Suppressor macrophage treated with lipopolysaccharide for 4 hours (primary cell): ENCODE results near the gene UBQLN1.

ENCODE experiments used
- DNase-seq: peaks from one replicate; pipeline ENCODE4 v3.0.0-alpha.2; 2020

The UBQLN1 gene

DNA sequence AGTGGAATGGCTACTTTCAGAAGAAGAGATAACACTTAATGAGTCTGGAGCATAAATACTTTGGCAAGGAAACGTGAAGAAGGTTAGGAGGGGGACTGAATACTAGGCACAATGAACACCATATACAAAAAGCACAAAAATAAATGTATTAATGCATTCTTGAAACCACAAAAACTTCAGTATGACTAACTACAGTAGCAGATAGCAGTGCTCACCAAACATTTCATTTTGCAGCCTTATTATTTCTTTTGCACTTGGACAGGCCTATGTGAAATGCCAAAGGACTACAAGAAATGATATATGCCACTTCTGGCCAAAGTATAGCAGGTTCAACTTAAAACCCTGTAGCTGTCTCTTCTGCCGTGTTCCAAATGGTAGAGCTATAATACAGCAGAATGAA is 26.3 kb downstream of the UBQLN1 start:
- no peak for DNase-seq

DNA sequence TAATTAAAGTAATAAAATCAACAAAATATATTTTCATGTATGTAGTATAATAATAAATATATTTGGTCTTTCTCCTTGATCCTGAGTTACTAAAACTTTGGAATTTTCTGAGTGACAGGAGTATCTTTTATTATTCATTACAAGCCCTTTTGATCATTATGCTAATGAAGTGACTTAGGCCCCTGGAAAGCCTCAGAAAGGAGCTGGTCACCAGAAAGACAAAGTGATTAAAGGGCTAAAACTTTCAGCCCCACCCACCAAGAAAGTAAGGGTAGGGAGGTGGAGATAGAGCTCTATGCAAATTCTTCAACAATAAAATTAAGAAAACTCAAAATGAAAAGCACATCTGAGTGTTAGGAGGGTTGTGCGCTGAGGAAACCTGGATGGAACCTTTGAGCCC is 27.5 kb downstream of the UBQLN1 start:
- DNase-seq, result no peak

DNA sequence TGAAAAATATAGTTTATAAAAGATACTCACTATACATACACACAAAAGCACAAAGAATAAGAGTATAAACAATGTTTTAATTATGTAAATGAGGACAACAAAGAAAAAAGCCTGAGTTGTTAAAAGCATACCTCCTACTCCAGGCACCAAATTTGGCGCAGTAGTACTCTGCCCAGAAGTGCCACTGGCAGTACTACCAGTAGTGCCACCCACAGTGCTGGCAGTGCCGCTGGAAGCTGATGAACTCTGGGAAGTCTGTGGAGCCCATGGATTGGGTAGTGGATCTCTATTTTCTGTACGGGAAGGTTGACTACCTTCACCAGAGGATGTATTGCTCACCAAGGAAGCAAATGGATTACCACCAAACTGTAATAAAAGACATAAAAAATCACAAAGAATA is 30.2 kb downstream of the UBQLN1 start:
- no peak for DNase-seq

DNA sequence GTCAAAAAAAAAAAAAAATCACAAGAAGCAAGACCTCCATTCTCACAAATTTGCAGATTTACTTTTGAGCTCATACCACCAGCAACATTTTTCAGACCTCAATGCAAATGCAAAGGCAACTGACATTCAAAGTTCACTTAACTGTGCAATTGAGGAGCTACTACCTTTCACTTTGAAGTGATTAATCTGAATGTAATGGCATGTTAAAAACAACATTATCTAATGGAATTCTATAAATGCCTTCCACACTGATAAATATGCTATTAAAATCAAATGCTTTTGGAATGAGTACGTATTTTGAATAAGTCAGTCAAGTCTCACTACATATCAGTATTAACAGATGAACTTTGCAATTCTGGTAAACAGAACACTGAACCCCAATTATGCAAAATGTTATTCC is 32.3 kb downstream of the UBQLN1 start:
- DNase-seq, result no peak

DNA sequence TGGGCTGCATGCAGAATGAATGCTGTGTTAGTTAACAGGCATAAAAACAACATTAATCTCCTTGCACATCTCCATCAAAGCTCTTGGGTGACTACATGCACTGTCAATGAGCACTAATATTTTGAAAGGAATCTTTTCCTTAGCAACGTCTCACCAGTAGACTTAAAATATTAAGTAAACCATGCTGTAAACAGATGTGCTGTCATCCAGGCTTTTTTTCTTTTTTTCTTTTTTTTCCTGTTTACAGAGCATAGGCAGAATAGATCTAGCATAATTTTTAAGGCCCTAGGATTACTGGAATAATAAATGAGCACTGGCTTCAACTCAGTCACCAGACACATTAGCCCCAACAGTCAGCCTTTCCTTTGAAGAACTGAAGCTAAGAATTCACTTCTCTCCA is 36.3 kb downstream of the UBQLN1 start:
- DNase-seq, result no peak

DNA sequence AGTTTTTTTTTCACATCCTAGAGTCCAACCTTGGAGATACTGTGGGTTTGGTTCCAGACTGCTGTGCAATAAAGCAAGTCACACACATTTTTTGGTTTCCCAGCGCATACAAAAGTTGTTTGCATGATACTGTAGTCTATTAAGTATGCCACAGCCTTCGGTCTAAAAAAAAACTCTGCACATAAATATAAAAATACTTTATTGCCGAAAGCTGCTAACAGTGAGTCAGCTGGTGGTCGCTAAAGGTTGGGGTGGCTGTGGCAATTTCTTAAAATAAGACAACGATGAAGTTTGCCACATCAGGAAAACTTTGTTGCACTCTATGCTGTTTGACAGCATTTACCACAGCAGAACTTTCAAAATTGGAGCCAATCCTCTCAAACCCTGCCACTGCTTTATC is 37.4 kb downstream of the UBQLN1 start:
- no peak for DNase-seq

DNA sequence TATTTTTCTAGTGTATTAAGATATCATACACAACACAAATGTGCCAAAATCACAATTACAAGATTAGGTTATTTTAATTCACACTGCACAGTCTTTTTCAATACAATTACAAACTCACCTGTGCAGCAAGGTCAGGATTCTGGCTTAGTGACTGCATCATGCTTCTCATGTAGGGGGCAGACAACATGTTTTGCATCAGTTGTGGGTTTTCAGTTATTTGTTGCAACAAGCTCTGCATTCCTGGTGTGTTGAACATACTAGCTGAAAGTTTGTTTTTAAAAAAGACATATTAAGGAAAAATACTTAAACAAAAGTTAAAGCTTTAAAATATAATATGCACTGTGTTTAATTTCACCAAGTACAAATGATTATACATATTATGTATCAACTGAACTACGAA is 38.7 kb downstream of the UBQLN1 start:
- no peak for DNase-seq

DNA sequence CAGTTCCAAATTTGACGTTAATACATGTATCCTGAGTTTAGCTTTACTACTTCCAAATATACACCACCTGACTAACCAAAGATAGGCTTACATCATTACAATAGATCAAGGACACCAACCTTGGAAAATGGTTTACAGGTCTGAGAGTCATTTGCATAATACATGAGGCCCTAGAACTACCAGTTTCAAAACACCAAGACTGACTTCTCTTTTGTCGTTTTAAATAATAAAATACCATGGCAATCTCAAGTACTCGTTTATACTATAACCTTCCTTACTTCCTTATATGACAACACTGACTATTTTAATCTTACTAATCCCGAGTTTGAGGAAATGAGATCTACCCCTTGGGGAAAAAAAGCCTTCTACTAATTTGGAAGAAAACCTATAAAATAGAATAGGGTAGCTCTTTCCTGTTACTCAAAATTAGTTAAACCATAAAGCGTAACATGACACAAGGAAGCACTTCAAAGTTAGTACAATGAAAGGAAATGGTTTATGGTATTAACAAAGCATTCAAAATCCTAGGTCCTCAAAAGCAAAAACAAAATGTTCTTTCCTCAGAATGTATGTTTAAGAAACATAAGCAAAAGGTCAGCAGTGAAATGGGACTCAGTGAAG is 42.1 kb downstream of the UBQLN1 start:
- DNase-seq, result peak; percentile 42

DNA sequence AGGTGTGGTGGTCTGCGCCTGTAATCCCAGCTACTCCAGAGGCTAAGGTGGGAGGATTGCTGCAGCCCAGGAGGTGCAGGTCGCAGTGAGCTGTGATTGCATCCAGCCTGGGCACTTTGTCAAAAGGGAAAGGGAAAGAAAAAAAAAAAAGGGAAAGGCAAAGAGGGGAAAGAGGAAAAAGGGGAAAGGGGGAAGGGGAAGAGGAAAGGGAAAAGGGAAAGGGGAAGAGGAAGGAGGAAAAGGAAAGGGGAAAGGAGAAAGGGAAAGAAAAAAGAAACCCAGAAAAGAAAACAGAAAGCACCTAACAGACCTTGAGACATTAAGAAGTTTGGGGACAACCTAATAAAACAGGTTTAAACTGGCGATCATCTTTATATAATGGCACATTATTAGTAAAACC is 44.8 kb downstream of the UBQLN1 start:
- no peak for DNase-seq

DNA sequence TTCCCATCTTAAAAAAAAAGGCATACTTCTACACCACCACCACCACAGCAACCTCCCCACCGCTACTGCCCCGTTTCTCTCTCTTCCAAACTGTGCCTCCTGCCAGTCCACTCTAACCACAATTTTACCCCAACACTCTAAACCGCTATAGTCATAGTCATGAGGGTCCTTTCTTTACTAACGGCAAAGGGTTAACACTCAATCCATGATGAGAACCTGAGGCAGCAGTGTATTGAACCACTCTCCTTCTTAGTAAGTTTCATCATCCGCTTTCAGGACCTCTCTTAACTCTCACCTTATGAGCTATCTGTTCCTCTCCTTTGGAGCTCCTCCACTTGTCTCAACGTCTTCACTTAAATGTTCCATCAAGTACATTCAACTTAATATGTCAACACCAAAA is 50.8 kb downstream of the UBQLN1 start:
- no peak for DNase-seq

DNA sequence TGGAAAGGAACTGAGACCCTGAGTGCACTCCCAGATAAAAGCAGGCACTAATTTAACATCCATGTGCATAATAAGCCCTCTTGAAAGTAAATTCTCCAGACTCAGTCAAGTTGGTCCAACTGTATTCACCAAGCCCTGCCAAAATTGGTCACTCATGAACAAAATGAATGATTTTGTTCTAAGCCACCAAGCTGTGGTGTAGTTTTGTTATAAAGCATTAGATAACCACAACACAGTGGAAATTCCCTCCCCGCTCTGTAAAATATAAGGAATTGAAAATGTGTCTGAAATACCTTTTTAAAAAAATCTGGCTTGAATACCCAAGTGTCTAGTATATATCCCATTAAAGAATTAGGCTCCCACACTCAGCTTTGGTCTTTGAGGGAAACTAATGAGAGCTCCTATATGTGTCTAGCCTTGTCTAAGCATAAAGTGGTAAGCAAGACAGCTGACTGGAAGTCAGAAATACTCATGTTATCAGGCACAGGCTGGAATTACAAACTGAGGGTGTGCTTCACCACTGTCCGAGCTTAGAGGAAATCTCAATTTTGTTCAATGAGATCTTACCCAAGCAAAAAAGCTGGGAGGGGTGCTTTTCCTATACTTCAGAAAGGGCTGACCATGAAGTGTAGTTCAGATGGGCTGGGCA is 51.6 kb downstream of the UBQLN1 start:
- peak; percentile 8 for DNase-seq

DNA sequence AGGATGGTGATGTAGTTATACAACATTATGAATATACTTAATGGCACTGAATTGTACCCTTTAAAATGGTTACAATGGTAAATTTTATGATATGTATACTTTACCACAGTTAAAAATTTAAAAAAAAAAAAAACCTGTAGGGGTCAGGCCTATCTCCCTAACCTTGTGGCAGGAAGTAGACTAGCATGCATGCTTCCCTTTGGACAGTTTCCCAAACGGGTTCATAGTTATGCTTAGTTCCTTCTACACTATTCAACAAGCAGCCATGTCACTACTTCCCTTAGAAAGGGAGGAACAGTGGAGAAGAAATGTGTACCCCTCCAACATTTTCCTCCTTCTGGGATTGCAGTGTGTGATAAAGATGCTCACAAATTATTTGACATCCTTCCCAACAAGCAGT is 52.3 kb downstream of the UBQLN1 start:
- DNase-seq, result no peak

DNA sequence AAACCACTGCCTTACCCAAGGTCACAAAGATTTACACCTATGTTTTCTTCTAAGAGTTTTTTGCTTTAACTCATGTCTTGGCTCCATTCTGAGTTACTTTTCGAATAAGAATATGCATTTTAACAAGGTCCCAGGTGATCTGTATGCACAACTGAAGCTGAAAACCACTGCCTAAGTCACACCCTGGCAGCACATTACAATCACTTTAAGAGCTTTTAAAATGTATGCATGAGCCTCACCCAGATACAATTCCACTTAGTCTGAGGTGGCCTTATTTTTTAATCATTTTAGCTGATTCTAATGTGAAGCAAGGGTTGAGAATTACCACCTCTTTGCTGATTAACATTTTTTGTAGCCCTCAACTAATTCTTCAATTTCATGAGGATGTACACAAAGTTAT is 55.3 kb downstream of the UBQLN1 start:
- DNase-seq, result no peak

DNA sequence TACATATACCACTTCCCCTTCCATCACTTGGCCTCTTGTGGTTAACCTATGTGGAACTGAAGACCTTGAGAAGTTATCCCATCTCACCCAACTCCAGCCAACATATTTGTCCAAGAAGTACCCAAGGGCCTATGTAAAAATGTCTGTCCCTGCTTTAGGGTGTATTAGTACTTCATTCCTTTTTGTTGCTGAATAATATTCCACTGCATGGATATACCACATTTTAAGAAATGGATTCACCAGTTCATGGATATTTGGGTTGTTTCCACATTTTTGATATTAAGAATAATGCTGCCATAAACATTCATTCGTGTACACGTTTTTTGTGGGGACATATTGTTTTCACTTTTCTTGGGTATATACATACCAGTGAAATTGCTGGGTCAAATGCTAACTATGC is 56.2 kb downstream of the UBQLN1 start:
- no peak for DNase-seq

DNA sequence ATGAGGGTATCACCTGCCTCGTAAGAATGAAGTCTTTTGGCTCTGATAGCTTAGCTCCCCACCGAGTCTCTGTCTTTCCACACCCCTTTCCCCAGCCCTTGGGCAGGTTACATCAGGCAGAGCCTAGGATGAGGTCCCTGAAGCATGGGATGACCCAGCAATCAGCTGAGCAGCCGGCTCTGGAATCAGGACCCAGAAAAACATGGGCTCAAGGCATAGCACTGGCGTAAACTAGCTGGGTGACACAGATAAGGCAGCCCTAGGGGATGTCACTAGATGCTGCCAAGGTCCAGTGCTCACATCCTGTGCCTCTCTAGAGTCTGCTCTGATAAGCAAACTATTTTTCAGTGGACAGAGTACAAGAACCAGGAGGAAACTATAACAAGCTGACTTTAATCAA is 58.2 kb downstream of the UBQLN1 start:
- DNase-seq, result no peak

DNA sequence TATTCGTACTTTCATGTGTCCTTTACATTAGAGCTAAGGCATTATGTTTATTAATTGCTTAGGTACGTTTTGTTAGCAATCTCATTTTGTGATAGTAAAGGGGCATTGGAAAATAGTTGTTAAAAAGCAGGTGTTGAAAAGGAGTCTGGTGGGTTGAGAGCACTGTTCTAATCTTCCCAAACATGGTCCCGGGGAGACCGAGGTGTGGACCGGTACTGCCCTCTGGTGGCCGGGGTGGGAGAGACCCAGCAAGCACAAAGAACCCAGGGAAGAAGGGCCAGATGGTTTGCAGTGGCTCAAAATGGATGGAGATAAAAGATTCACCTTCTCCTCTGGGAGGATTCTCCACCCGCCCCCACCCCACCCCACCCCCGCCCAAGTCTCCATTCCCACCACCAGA is 58.7 kb downstream of the UBQLN1 start:
- peak; percentile 69 for DNase-seq

DNA sequence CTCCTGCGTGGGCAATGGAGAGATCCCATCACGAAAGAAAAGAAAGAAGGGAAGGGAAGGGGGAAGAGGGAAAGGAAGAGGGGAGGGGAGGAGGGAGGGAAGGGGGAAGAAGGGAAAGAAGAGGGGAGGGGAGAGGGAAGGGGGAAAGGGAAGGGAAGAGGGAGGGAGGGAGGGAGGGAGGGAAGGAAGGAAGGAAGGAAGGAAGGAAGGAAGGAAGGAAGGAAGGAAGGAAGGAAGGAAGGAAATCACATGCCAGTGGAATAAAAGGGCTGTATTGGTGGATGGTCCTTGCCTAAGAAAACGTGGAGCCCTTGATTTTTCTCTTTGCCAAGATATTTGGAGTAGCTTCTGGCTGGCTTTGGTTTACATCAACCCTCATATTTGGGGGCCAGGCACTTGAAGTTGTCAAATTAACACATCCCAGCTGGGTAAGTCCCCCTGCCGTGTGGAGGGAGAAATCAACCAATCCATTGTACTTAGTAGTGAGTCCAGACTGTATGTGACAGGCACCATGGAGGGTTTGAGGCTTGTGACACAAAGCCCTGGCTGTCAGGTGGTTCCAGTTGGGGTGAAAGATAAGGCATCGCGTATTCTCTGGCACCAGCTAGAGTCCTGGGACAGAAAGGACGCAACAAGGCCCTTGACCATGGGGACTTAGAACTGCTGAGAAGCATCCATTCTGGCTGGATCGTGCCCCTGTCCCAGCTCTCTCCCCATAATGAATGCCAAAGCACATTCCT is 61.1 kb downstream of the UBQLN1 start:
- DNase-seq, result no peak

DNA sequence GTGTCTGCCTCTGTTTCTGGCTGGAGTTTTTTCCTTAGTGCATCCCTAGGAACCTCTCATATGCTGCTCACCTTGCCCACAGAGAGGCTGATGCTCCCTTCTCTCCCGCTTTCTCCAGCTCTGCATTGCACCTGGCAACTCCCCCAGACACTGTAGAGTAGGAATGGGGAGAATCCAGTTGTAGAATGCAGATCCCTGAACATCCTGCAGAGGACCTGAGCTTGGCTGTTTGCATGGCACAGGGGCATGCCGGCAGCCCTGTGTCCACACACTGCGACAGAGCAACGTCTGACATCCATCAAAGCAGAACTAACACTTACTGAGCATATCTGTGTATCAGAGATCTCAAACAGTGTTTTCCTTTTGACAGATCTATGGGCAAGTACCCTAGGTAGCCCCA is 65.0 kb downstream of the UBQLN1 start:
- no peak for DNase-seq

DNA sequence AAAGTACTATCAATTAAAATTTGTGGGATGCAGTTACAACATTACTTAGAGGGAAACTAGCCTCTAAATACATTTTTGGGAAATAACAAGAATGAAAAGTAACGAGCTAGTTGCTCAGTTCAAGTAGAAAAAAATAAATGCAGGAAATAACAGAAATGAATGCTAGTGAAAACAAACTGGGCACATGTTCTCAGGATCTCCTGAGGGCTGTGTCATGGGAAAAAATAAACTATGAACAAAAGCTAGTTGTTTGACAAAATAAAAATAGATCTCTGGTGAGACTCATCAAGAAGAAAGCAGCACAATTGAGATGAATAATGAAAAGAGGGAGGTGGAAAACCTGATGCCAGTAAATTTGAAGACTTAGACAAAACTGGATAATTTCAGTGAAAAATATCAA is 68.5 kb downstream of the UBQLN1 start:
- no peak for DNase-seq

DNA sequence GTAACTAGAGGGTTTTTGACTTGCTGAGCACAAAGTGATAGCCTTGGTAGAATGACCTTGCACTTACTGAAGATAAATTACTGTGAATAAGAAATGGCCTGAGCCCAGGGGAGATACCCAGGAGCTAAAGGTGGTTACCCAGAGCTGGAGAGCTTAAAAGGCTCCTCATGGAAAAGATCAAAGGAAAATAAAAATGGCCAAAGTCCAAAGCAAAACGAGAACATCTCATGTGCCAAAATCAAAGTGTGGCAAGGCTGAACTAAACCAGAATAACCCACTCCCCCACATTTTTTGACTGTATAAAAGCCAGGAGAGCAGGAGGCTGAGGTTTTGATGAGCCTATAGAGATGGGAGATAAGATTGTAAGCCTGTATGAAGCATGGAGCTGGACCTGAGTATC is 70.4 kb downstream of the UBQLN1 start:
- DNase-seq, result no peak

DNA sequence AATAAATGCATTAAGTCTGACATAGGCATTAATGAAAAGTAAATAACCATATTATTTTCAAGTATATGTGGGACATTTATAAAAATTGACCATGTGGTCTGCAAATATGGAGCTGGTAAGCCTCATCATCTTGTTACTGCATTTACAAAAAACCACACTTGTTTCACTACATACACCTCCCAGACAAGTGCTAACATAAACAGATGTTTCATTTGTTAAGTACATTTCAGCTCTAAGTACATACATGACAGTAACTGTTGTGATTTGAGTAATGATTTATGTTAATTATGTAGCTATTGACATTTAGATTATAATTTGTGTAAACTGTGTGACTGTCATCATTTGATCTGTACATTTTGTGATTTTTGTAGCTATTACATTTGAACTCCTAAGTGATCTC is 70.9 kb downstream of the UBQLN1 start:
- DNase-seq, result no peak

DNA sequence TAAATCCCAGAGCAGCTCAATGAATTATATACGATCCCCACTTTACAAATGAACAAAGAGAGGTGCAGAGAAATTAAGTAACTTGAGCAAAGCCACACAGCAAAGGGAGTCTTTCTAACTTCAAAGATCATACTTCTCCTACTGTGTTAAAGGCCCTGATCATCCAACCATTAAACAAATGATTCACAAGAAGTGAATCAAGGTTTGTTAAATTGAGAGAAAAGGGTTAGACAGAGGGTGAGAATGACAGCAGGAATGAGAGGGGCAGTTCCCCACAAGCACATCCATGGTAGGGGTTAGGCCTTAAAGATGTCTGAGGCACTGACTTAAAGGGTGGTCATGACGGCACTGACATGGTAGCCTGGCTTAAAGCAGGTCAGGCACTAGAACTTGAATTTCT is 74.1 kb downstream of the UBQLN1 start:
- no peak for DNase-seq

DNA sequence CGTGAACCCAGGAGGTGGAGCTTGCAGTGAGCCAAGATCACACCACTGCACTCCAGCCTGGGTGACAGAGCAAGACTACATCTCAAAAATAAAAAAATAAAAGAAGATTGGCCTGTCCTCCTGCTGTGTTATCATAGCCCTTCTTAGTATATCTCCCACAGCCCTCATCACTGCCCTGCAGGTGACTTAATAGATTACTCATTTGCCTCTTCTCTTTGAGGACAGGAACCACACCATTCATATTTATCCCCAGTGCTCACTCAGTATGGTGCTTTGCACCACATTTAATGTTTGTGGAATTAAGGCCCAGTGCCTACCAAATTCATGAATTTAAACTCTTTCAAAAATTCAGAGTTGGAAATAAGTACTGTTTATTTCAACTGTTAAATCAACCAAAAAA is 74.5 kb downstream of the UBQLN1 start:
- no peak for DNase-seq

DNA sequence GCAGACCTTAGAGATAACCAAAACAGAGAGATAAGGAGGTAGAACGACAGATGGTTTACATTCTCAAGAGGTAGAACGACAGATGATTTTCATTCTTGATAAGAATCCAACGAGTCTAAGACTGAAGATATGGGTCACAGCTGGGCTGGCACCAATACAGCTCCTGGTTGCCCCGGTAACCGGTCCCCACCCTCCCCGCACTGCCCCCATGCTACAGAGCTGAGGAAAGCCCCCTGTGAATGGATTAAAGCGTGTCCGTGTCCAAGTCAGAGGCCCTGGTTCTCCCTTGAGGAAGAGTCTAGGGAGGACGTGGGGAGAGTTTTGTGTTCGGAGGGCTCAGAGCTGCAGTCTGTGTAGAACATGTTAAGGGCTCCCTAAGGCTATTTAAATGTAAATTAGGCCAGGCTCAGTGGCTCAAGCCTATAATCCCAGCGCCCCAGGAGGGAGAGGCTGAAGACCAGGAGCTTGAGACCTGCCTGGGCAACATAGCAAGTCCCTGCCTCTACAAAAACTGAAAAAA is 76.8 kb downstream of the UBQLN1 start:
- DNase-seq, result no peak
